ENCODE results near the gene UBE2G2.

DNA sequence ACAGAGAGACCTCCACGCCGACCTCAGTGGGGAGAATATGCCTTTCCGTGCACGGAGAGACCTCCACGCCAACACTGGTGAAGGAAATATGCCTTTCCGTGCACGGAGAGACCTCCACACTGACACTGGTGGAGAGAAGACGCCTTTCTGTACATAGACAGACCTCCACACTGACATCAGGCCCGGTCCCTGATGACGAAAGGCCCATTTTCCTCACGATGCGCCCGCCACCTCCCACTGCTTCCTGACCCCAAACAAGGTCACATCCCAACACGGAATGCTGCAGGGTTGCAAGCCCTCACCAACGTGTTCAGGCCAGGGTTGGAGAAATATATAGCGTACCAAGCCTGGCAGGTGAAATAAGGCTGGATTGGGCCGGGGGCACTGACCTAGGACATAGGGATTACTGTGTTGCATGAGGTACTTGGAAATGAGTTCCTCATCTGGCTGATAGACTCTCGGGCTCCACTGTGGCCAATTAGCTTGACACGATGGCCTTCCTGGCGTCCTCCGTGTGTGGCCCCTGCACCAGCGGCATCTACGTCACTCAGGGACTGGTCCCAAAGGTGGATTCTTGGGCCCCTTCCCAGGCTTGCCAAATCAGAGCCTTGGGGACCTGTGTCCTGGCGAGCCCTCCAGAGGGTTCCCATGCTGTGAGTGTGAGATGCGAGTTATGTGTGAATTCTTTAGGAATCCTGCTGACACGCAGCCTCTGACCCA, 32.8 kb upstream of the UBE2G2 start:
- TF ChIP-seq SUZ12 (IDR thresholded peaks at IDR 0.05; ENCODE audit: extremely low read depth, insufficient read depth, insufficient read length) (no peak), ZNF274 (IDR thresholded peaks at IDR 0.05; ENCODE audit: low read depth, low read length) (no peak)

Data from NT2/D1 (cell line).